SK-N-SH (cell line): Measurements from ENCODE around the gene FRS2. TPM values are rescaled to one million over a fixed set of nuclear protein-coding genes. Genes with fewer than 3 reads are reported as not detected.

Source experiments
- CTCF ChIA-PET: fragments of 300-600, 350-600 bp; formaldehyde crosslinking; extraction: SDS; loops from one replicate; lab custom pipeline; 2021; lab: Yijun Ruan, JAX
- POLR2A ChIA-PET: fragments of 350-600 bp; sonication (Branson Sonifier 250); formaldehyde crosslinking; extraction: SDS; loops from one replicate; lab custom pipeline; 2020; ENCODE audit warnings: antibody characterized with exemption, inconsistent platforms; lab: Yijun Ruan, JAX
- DNase-seq: peaks from one replicate; pipeline ENCODE4 v3.0.0; 2012
- H2AFZ ChIP-seq: fragments of 200-600 bp; sonication (generic); 2 replicates; pipeline ENCODE4 v1.8.1; 2016; ENCODE audit warnings: antibody characterized with exemption, mild to moderate bottlenecking, low read depth
- H3F3A ChIP-seq: fragments of 200-600 bp; sonication (generic); replicated peaks from 2 replicates; pipeline ENCODE3; 2016; ENCODE audit warnings: antibody characterized with exemption, mild to moderate bottlenecking; ENCODE audit not compliant: insufficient read depth
- H3K27ac ChIP-seq, 2 experiments: fragments of 200-500 bp in 1 of 2; fragments of 200-600 bp in 1 of 2; sonication (Bioruptor generic) in 1 of 2; sonication (generic), shearing (Covaris generic) in 1 of 2; 2 replicates each; pipeline versions ENCODE4 v1.5.1 to v1.6.1; 2014 to 2016; ENCODE audit warnings: low read depth in 2 of 2, inconsistent platforms in 1 of 2, low read length in 1 of 2, mild to moderate bottlenecking in 1 of 2, mixed read lengths in 1 of 2
- H3K27me3 ChIP-seq: fragments of 200-600 bp; sonication (generic), shearing (Covaris generic); 2 replicates; pipeline ENCODE4 v1.6.1; 2016; ENCODE audit warnings: mixed run types; ENCODE audit not compliant: insufficient read depth
- H3K36me3 ChIP-seq, 2 experiments: fragments of 200-500 bp in 1 of 2; fragments of 200-600 bp in 1 of 2; sonication (Bioruptor generic) in 1 of 2; sonication (generic) in 1 of 2; replicated peaks in 1 of 2; 2 replicates each; pipeline versions ENCODE3 to v1.5.1; 2014 to 2016; ENCODE audit warnings: low read length in 1 of 2, mild to moderate bottlenecking in 1 of 2; ENCODE audit not compliant: insufficient read depth in 2 of 2, control insufficient read depth in 1 of 2
- H3K4me1 ChIP-seq, 2 experiments: fragments of 200-500 bp in 1 of 2; fragments of 200-600 bp in 1 of 2; sonication (Bioruptor generic) in 1 of 2; sonication (generic), shearing (Covaris generic) in 1 of 2; 2 replicates each; pipeline versions ENCODE4 v1.5.1 to v1.6.1; 2014 to 2016; ENCODE audit warnings: low read depth in 1 of 2, low read length in 1 of 2, mixed run types in 1 of 2; ENCODE audit not compliant: insufficient read depth in 2 of 2, control insufficient read depth in 1 of 2
- H3K4me2 ChIP-seq: fragments of 200-600 bp; sonication (generic), shearing (Covaris generic); 2 replicates; pipeline ENCODE4 v1.6.1; 2017; ENCODE audit warnings: mixed run types
- H3K4me3 ChIP-seq, 2 experiments: fragments of 200-500 bp in 1 of 2; fragments of 200-600 bp in 1 of 2; sonication (Bioruptor generic) in 1 of 2; sonication (generic), shearing (Covaris generic) in 1 of 2; 2 replicates each; pipeline versions ENCODE4 v1.5.1 to v1.8.1; 2014 to 2016; ENCODE audit warnings: low read depth in 2 of 2, inconsistent platforms in 1 of 2, low read length in 1 of 2, mild to moderate bottlenecking in 1 of 2, mixed read lengths in 1 of 2, moderate library complexity in 1 of 2
- H3K79me2 ChIP-seq: fragments of 200-600 bp; sonication (generic); 2 replicates; pipeline ENCODE4 v1.8.1; 2017; ENCODE audit warnings: mild to moderate bottlenecking; ENCODE audit not compliant: insufficient read depth
- H3K9ac ChIP-seq: fragments of 200-600 bp; sonication (generic); 2 replicates; pipeline ENCODE4 v1.6.1; 2017; ENCODE audit warnings: mixed run types
- H3K9me2 ChIP-seq: fragments of 200-600 bp; sonication (generic); 2 replicates; pipeline ENCODE4 v1.6.1; 2017; ENCODE audit warnings: mixed run types
- H3K9me3 ChIP-seq: fragments of 200-600 bp; sonication (generic); 2 replicates; pipeline ENCODE4 v1.6.1; 2017; ENCODE audit warnings: mixed run types, mild to moderate bottlenecking, moderate library complexity
- H4K20me1 ChIP-seq: fragments of 200-600 bp; sonication (generic); 2 replicates; pipeline ENCODE4 v1.6.1; 2017; ENCODE audit warnings: mild to moderate bottlenecking, mixed run types; ENCODE audit not compliant: insufficient read depth
- EP300 ChIP-seq, 2 experiments: IDR thresholded peaks; 2 replicates each; pipeline versions ENCODE4 v1.4.0 to v1.6.1; 2012; ENCODE audit warnings: borderline replicate concordance in 1 of 2, low read depth in 1 of 2, low read length in 1 of 2
- EZH2phosphoT487 ChIP-seq: fragments of 200-600 bp; sonication (generic); IDR thresholded peaks from 2 replicates; pipeline ENCODE4 v1.6.1; 2017; ENCODE audit warnings: low read depth, mixed run types, mild to moderate bottlenecking, antibody characterized with exemption, moderate library complexity, borderline replicate concordance
- FOXJ3 ChIP-seq: sonication (generic); formaldehyde crosslinking; IDR thresholded peaks from 2 replicates; pipeline ENCODE4 v1.5.1; 2020; ENCODE audit warnings: mild to moderate bottlenecking, missing genetic modification reagents
- IRF3 ChIP-seq: fragments of 150-350 bp; IDR thresholded peaks from 2 replicates; pipeline ENCODE4 v1.6.1; 2016; ENCODE audit warnings: mild to moderate bottlenecking, low read depth, low read length
- NFIC ChIP-seq: IDR thresholded peaks from 2 replicates; pipeline ENCODE4 v1.4.0; 2012; ENCODE audit warnings: borderline replicate concordance
- PBX3 ChIP-seq: IDR thresholded peaks from 2 replicates; pipeline ENCODE4; 2012
- POLR2AphosphoS5 ChIP-seq: IDR thresholded peaks from 2 replicates; pipeline ENCODE4 v1.6.1; 2012; ENCODE audit warnings: low read depth, low read length
- RAD21 ChIP-seq: IDR thresholded peaks from 2 replicates; pipeline ENCODE4 v1.6.1; 2012; ENCODE audit warnings: mild to moderate bottlenecking, low read length
- REST ChIP-seq: IDR thresholded peaks from 2 replicates; pipeline ENCODE4 v1.6.1; 2012; ENCODE audit warnings: mild to moderate bottlenecking, low read depth, low read length, moderate library complexity
- RFX5 ChIP-seq: IDR thresholded peaks from 2 replicates; pipeline ENCODE4 v1.6.1; 2012; ENCODE audit warnings: mild to moderate bottlenecking, improper control_type of control experiment, low read length
- RXRA ChIP-seq: IDR thresholded peaks from 2 replicates; pipeline ENCODE4 v1.4.0; 2012; ENCODE audit warnings: low read depth, mild to moderate bottlenecking, borderline replicate concordance
- TEAD4 ChIP-seq: IDR thresholded peaks from 2 replicates; pipeline ENCODE4 v1.4.0; 2012; ENCODE audit warnings: mild to moderate bottlenecking, borderline replicate concordance; ENCODE audit not compliant: insufficient read depth
- USF2 ChIP-seq: fragments of 150-350 bp; IDR thresholded peaks from 2 replicates; pipeline ENCODE4 v1.6.1; 2017; ENCODE audit warnings: antibody characterized with exemption, low read length, low read depth, borderline replicate concordance
- YY1 ChIP-seq: IDR thresholded peaks from 2 replicates; pipeline ENCODE4 v1.4.0; 2012; ENCODE audit warnings: low read depth, mild to moderate bottlenecking
- WGBS: methylation state at CpG from one replicate; pipeline ENCODE4 v1.1.6; 2017; ENCODE audit warnings: low lambda C conversion rate; 5-methylcytosine and 5-hydroxymethylcytosine counted together
- polyA plus RNA-seq, 3 experiments: library from polyadenylated mRNA; depleted of rRNA; stranded (reverse); fragments of >200 nt; gene quantifications; 2 replicates each; pipeline ENCODE4 v1.2.3, GENCODE V29; 2012

The FRS2 gene
- polyA plus RNA-seq, 1 of the 3 experiments (the other 2 are of a cell fraction), result 7.1 TPM

- H3K9ac ChIP-seq, result no peak overlapping the region
- no peaks in the 10 kb centered on the region for H3K9me3 ChIP-seq
- no peak overlapping the region for H3K27ac ChIP-seq
- H3F3A ChIP-seq, result no peaks in the 10 kb centered on the region
- H2AFZ ChIP-seq, result no peak overlapping the region
- H3K36me3 ChIP-seq, result no peaks in the 10 kb centered on the region
- no peaks in the 10 kb centered on the region for H3K9me2 ChIP-seq
- no peak overlapping the region for H3K4me2 ChIP-seq
- no peaks in the 10 kb centered on the region for H3K27me3 ChIP-seq
- CTCF ChIA-PET, result interaction anchor here (1.4 kb wide), 1 partner anchor 17 kb away, joined by 3 read pairs; no protein-coding TSS in a partner anchor
- H3K4me1 ChIP-seq, result peaks cover 0 to 5% of the 10 kb centered on the region in 2 experiments; a peak in 1 of 4 replicates
- 100% methylated on average over 1 of the region's 1 CpG for WGBS
- no peaks in the 10 kb centered on the region for H3K79me2 ChIP-seq
- POLR2A ChIA-PET, result no interaction called here
- H3K4me3 ChIP-seq, result no peak overlapping the region
- no peak for DNase-seq
- TF ChIP-seq FOXJ3 (CRISPR knock-in tag) (no peak), RAD21 (no peak), RFX5 (no peak), YY1 (no peak), USF2 (no peak), POLR2AphosphoS5 (no peak), EZH2phosphoT487 (no peak), IRF3 (no peak), EP300 (IDR thresholded peaks at IDR 0.05; ENCODE audit: borderline replicate concordance in 1 of 2, low read depth in 1 of 2, low read length in 1 of 2) (no peak), PBX3 (no peak), RXRA (no peak), NFIC (no peak)
- H4K20me1 ChIP-seq, result no peaks in the 10 kb centered on the region
These were observed 34.5 kb upstream of the FRS2 start for GRCh38 chr12:69435644-69436043.

- no peaks in the 10 kb centered on the region for H3K9me3 ChIP-seq
- H3K4me2 ChIP-seq, result no peak overlapping the region
- H3K9ac ChIP-seq, result no peak overlapping the region
- H2AFZ ChIP-seq, result no peak overlapping the region
- no peaks in the 10 kb centered on the region for H4K20me1 ChIP-seq
- 98% methylated on average over 2 of the region's 2 CpGs for WGBS
- H3K4me1 ChIP-seq, result peaks cover 0 to 5% of the 10 kb centered on the region in 2 experiments; a peak in 1 of 4 replicates
- H3K9me2 ChIP-seq, result no peaks in the 10 kb centered on the region
- H3F3A ChIP-seq, result no peaks in the 10 kb centered on the region
- TF ChIP-seq TEAD4 (no peak), PBX3 (no peak), USF2 (no peak), RFX5 (no peak), REST (no peak)
- ChIA-PET POLR2A (no interaction called here), CTCF (interaction anchor here (1.4 kb wide), 1 partner anchor 16 kb away, joined by 3 read pairs; no protein-coding TSS in a partner anchor)
- no peaks in the 10 kb centered on the region for H3K36me3 ChIP-seq
- no peak overlapping the region for H3K4me3 ChIP-seq
- H3K27ac ChIP-seq, result no peak overlapping the region
- H3K27me3 ChIP-seq, result no peaks in the 10 kb centered on the region
- DNase-seq, result no peak
- no peaks in the 10 kb centered on the region for H3K79me2 ChIP-seq
These were observed 33.1 kb upstream of the FRS2 start for GRCh38 chr12:69437073-69437472.
